Endothelial cell of umbilical vein (primary cell): Measurements from ENCODE around the gene ODAM. TPM values are rescaled to one million over a fixed set of nuclear protein-coding genes. Genes with fewer than 3 reads are reported as not detected.

Experiments used
- BruUV-seq: library from RNA; stranded (reverse); fragments of 400-500 nt; replicated peaks from 2 replicates; lab custom pipeline; 2021; lab: Mats Ljungman, UMichigan
- CTCF ChIA-PET: fragments of 300-600, 350-600 bp; sonication (Branson Sonifier 250); formaldehyde crosslinking; loops from one replicate; lab custom pipeline; 2021; ENCODE audit warnings: antibody characterized with exemption, inconsistent platforms; lab: Charles Lee
- POLR2A ChIA-PET: fragments of 300-600, 350-600 bp; sonication (Branson Sonifier 250); formaldehyde crosslinking; loops from one replicate; lab custom pipeline; 2021; ENCODE audit warnings: antibody characterized with exemption, inconsistent platforms; lab: Charles Lee
- DNase-seq: peaks from one replicate; pipeline ENCODE4 v3.0.0-alpha.2; 2011; ENCODE audit warnings: low read depth, low spot score
- FAIRE-seq: peaks from 2 replicates; lab custom pipeline; 2011; peaks lifted over from hg19 to GRCh38; lab: Jason Lieb, UNC
- H2AFZ ChIP-seq: 2 replicates; pipeline ENCODE4 v1.6.0; 2012; ENCODE audit warnings: low read depth, low read length, control low read depth, inconsistent platforms
- H3K27ac ChIP-seq: 2 replicates; pipeline ENCODE4 v1.5.1; 2011; ENCODE audit warnings: low read depth, mild to moderate bottlenecking, control low read depth, low read length, moderate library complexity; ENCODE audit not compliant: insufficient read depth
- H3K27me3 ChIP-seq, 2 experiments: 2 replicates each; pipeline versions ENCODE4 v1.6.0 to v1.6.1; 2011; ENCODE audit warnings: low read length in 2 of 2, mixed read lengths in 1 of 2; ENCODE audit not compliant: control insufficient read depth in 2 of 2, insufficient read depth in 2 of 2
- H3K36me3 ChIP-seq, 2 experiments: 2 replicates in 1 of 2; 3 replicates in 1 of 2; pipeline ENCODE4 v1.5.1; 2011; ENCODE audit warnings: low read length in 2 of 2, mild to moderate bottlenecking in 1 of 2, moderate library complexity in 1 of 2; ENCODE audit not compliant: control insufficient read depth in 2 of 2, insufficient read depth in 2 of 2; ENCODE audit errors: extremely low read depth in 1 of 2
- H3K4me1 ChIP-seq: 3 replicates; pipeline ENCODE4 v1.5.1; 2011; ENCODE audit warnings: mild to moderate bottlenecking, low read length; ENCODE audit not compliant: control insufficient read depth, insufficient read depth; ENCODE audit errors: extremely low read depth
- H3K4me2 ChIP-seq: 2 replicates; pipeline ENCODE4 v1.6.1; 2011; ENCODE audit warnings: low read length, control low read depth, mixed read lengths; ENCODE audit not compliant: insufficient read depth
- H3K4me3 ChIP-seq, 3 experiments: fragments of 200-600 bp in 1 of 3; sonication (generic), shearing (Covaris generic) in 1 of 3; replicated peaks in 1 of 3; 2 replicates each; pipeline ENCODE4 v1.5.1; 2011 to 2016; ENCODE audit warnings: control low read depth in 3 of 3, low read length in 3 of 3, mild to moderate bottlenecking in 2 of 3, inconsistent platforms in 1 of 3, low read depth in 1 of 3, moderate library complexity in 1 of 3; ENCODE audit not compliant: insufficient read depth in 1 of 3
- H3K79me2 ChIP-seq: 2 replicates; pipeline ENCODE4 v1.6.0; 2012; ENCODE audit warnings: low read length, inconsistent platforms; ENCODE audit not compliant: control insufficient read depth, insufficient read depth
- H3K9ac ChIP-seq: replicated peaks from 2 replicates; pipeline ENCODE3; 2011; ENCODE audit warnings: low read length, control low read depth; ENCODE audit not compliant: insufficient read depth; ENCODE audit errors: extremely low read depth
- H3K9me1 ChIP-seq: replicated peaks from 3 replicates; pipeline ENCODE4 v1.6.0; 2011; ENCODE audit warnings: mild to moderate bottlenecking, low read length; ENCODE audit not compliant: control insufficient read depth, insufficient read depth; ENCODE audit errors: extremely low read depth
- H3K9me3 ChIP-seq: replicated peaks from 2 replicates; pipeline ENCODE4 v1.5.1; 2012; ENCODE audit warnings: low read length, inconsistent platforms; ENCODE audit not compliant: control insufficient read depth, insufficient read depth
- H4K20me1 ChIP-seq: replicated peaks from 2 replicates; pipeline ENCODE3; 2011; ENCODE audit warnings: mild to moderate bottlenecking, low read length; ENCODE audit not compliant: control insufficient read depth, insufficient read depth; ENCODE audit errors: extremely low read depth
- EZH2 ChIP-seq: IDR thresholded peaks from 2 replicates; pipeline ENCODE4 v1.6.1; 2012; ENCODE audit warnings: borderline replicate concordance, low read depth, mild to moderate bottlenecking, moderate library complexity, low read length, inconsistent platforms; ENCODE audit not compliant: severe bottlenecking
- FOS ChIP-seq: IDR thresholded peaks from 2 replicates; pipeline ENCODE4 v1.6.1; 2011; ENCODE audit warnings: mild to moderate bottlenecking, low read length, moderate library complexity, borderline replicate concordance; ENCODE audit not compliant: insufficient read depth
- GATA2 ChIP-seq: IDR thresholded peaks from 2 replicates; pipeline ENCODE4 v1.7.0; 2011; ENCODE audit warnings: low read depth, mild to moderate bottlenecking, moderate library complexity, mixed read lengths, low read length; ENCODE audit not compliant: insufficient read length, insufficient read depth
- JUN ChIP-seq: IDR thresholded peaks from 2 replicates; pipeline ENCODE4 v1.6.1; 2011; ENCODE audit warnings: borderline replicate concordance, low read depth; ENCODE audit not compliant: insufficient read length, insufficient read depth
- MYC ChIP-seq: IDR thresholded peaks from one replicate; pipeline ENCODE4 v1.6.1; 2011; ENCODE audit warnings: mild to moderate bottlenecking, low read depth, low read length
- POLR2A ChIP-seq: IDR thresholded peaks from 2 replicates; pipeline ENCODE4 v1.6.1; 2012; ENCODE audit warnings: low read depth, mild to moderate bottlenecking, control low read depth, low read length
- POLR2AphosphoS5 ChIP-seq: IDR thresholded peaks from 2 replicates; pipeline ENCODE4 v1.6.1; 2012; ENCODE audit warnings: low read depth, mild to moderate bottlenecking, control low read depth, low read length, moderate library complexity; ENCODE audit not compliant: insufficient read depth
- dilution Hi-C: fragments of 300-500 bp; cut with MboI; formaldehyde crosslinking; loops from one replicate; pipeline ENCODE4 v1.15.0; 2019; ENCODE audit warnings: low sequenced_read_pairs; ENCODE audit not compliant: extremely low pct_ligation_motif_present
- intact Hi-C: fragments of 100-400 bp; cut with micrococcal nuclease; formaldehyde crosslinking; loops from one replicate; pipeline ENCODE4 v1.10.0; 2022
- polyA plus RNA-seq, 4 experiments: library from polyadenylated mRNA; depleted of rRNA in 3 of 4; stranded (reverse) in 3 of 4; unstranded in 1 of 4; fragments of >200 nt; gene quantifications; 2 replicates each; pipeline versions ENCODE4 v1.2.1 to v1.2.3, GENCODE V29; 2011 to 2012; ENCODE audit warnings: missing spikeins in 1 of 4
- total RNA-seq: library from RNA; stranded (reverse); gene quantifications from 2 replicates; pipeline ENCODE4 v1.2.3, GENCODE V29; 2021
- TF ChIP-seq, protein P1 (sequence below), 2 donors: IDR thresholded peaks; 1 replicate in 1 of 2; 2 replicates in 1 of 2; pipeline ENCODE4 v1.5.1; 2011; ENCODE audit warnings: low read length in 2 of 2, mild to moderate bottlenecking in 2 of 2, moderate library complexity in 2 of 2, control low read depth in 1 of 2, inconsistent platforms in 1 of 2, low read depth in 1 of 2; ENCODE audit not compliant: insufficient read depth in 1 of 2; ENCODE audit errors: extremely low read depth in 1 of 2
- TF ChIP-seq, protein P2 (sequence below): IDR thresholded peaks from 2 replicates; pipeline ENCODE4 v1.6.1; 2011; ENCODE audit not compliant: insufficient read depth, insufficient read length

Gene ODAM
- total and polyA plus RNA-seq, 2 donors (not counting 3 experiments of a cell fraction or from before 2014, with no cell fraction given), result not detected

DNA sequence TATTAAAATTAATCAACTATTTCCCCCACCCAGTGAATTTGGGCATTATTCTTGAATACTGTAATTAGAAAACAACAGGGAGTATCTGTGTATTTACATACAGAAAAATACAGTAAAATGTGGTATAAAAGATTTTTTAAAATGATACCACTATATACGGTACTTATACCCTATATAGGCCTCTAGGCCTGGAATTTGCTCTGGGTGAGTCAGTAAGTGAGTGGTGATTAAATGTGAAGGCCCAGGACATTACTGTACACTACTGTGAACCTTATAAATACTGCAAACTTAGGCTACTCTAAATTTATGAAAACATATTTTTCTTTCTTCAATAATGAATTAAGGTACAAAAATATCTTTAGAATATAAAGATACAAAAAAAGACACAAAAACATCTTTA, 40.6 kb downstream of the ODAM start:
- no peak for FAIRE-seq
- ChIA-PET POLR2A (no interaction called here), CTCF (interaction anchor here (1.6 kb wide), 1 partner anchor 53 kb away, joined by 5 read pairs; no protein-coding TSS in a partner anchor)
- Histone ChIP-seq H3K79me2 (no peaks in the 10 kb centered on the region), H3K9me3 (no peaks in the 10 kb centered on the region), H3K4me2 (no peak overlapping the region), H3K27ac (no peak overlapping the region), H2AFZ (no peak overlapping the region), H3K27me3 (no peaks in the 10 kb centered on the region), H4K20me1 (no peaks in the 10 kb centered on the region), H3K4me1 (no peaks in the 10 kb centered on the region), H3K9me1 (no peaks in the 10 kb centered on the region), H3K36me3 (no peaks in the 10 kb centered on the region), H3K4me3 (no peak overlapping the region), H3K9ac (no peak overlapping the region)
- DNase-seq, result no peak
- dilution Hi-C loops (no loop called here), intact Hi-C loops (no loop called here)
- TF ChIP-seq EZH2, result no peak
- TF ChIP-seq, protein P1, sequence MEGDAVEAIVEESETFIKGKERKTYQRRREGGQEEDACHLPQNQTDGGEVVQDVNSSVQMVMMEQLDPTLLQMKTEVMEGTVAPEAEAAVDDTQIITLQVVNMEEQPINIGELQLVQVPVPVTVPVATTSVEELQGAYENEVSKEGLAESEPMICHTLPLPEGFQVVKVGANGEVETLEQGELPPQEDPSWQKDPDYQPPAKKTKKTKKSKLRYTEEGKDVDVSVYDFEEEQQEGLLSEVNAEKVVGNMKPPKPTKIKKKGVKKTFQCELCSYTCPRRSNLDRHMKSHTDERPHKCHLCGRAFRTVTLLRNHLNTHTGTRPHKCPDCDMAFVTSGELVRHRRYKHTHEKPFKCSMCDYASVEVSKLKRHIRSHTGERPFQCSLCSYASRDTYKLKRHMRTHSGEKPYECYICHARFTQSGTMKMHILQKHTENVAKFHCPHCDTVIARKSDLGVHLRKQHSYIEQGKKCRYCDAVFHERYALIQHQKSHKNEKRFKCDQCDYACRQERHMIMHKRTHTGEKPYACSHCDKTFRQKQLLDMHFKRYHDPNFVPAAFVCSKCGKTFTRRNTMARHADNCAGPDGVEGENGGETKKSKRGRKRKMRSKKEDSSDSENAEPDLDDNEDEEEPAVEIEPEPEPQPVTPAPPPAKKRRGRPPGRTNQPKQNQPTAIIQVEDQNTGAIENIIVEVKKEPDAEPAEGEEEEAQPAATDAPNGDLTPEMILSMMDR (IDR thresholded peaks at IDR 0.05; ENCODE audit: extremely low read depth in 1 of 2, insufficient read depth in 1 of 2, low read depth in 1 of 2, low read length in 2 of 2), result no peak
- TF ChIP-seq, protein P2, sequence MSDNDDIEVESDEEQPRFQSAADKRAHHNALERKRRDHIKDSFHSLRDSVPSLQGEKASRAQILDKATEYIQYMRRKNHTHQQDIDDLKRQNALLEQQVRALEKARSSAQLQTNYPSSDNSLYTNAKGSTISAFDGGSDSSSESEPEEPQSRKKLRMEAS, result no peak
- no peak for TF ChIP-seq POLR2A
- no peak for TF ChIP-seq JUN
- no peak for TF ChIP-seq GATA2
- TF ChIP-seq MYC, result no peak
- no peak for TF ChIP-seq FOS
- TF ChIP-seq POLR2AphosphoS5, result no peak
- no TSS peak for BruUV-seq
